SJSA1 (cell line): ENCODE results near the gene SLC10A7. TPM values are rescaled to one million over a fixed set of nuclear protein-coding genes. Genes with fewer than 3 reads are reported as not detected.

Experiments
- DNase-seq, 2 experiments: peaks; one replicate each; pipeline ENCODE4 v3.0.0-alpha.2; 2015 to 2020; ENCODE audit warnings: low spot score in 2 of 2, low read depth in 1 of 2
- H3K27ac ChIP-seq: fragments of 250-450 bp; sonication (Bioruptor Pico); 2 replicates; pipeline ENCODE4 v1.5.1; 2020; ENCODE audit warnings: mild to moderate bottlenecking, moderate library complexity
- H3K27me3 ChIP-seq: fragments of 250-450 bp; sonication (Bioruptor Pico); replicated peaks from 2 replicates; pipeline ENCODE4 v1.5.1; 2020; ENCODE audit warnings: mild to moderate bottlenecking, moderate library complexity
- H3K36me3 ChIP-seq: fragments of 250-450 bp; sonication (Bioruptor Pico); 2 replicates; pipeline ENCODE4 v1.5.1; 2020; ENCODE audit warnings: mild to moderate bottlenecking
- H3K4me1 ChIP-seq: fragments of 250-450 bp; sonication (Bioruptor Pico); replicated peaks from 2 replicates; pipeline ENCODE4 v1.6.1; 2021; ENCODE audit warnings: mild to moderate bottlenecking
- H3K4me3 ChIP-seq: fragments of 250-450 bp; sonication (Bioruptor Pico); 2 replicates; pipeline ENCODE4 v1.5.1; 2020; ENCODE audit warnings: mild to moderate bottlenecking
- H3K9me3 ChIP-seq: fragments of 250-450 bp; sonication (Bioruptor Pico); replicated peaks from 2 replicates; pipeline ENCODE4 v1.5.1; 2020; ENCODE audit warnings: mild to moderate bottlenecking
- total RNA-seq: library from RNA; depleted of rRNA; stranded (reverse); fragments of >200 nt; shearing (Covaris generic); gene quantifications from 2 replicates; pipeline ENCODE4 v1.2.3, GENCODE V29; 2014

Gene SLC10A7
- total RNA-seq, 1 experiment from 2014 or later, result 13.8 TPM

- no peak overlapping the region for H3K4me3 ChIP-seq
Observed at GRCh38 chr4:146329050-146329716, 192.6 kb downstream of the SLC10A7 start.

GRCh38 chr4:146327859-146328650 is 193.7 kb downstream of the SLC10A7 start:
- Histone ChIP-seq H3K36me3 (no peaks in the 10 kb centered on the region; the same call in 1 of the 2 replicates), H3K9me3 (no peaks in the 10 kb centered on the region), H3K27ac (peak overlapping the region; percentile 89), H3K4me3 (no peak overlapping the region), H3K27me3 (no peaks in the 10 kb centered on the region), H3K4me1 (peaks cover 43% of the 10 kb centered on the region)
- DNase-seq, result no peak

More at GRCh38 chr4:146329050-146329716, 192.6 kb downstream of the SLC10A7 start:
- DNase-seq, result peak in 1 of 2 experiments; percentile 64
- peaks cover 54% of the 10 kb centered on the region for H3K4me1 ChIP-seq
- peak overlapping the region; percentile 89 for H3K27ac ChIP-seq
- no peaks in the 10 kb centered on the region for H3K27me3 ChIP-seq
- no peaks in the 10 kb centered on the region for H3K9me3 ChIP-seq
- H3K36me3 ChIP-seq, result no peaks in the 10 kb centered on the region

GRCh38 chr4:146318894-146319293 is 202.8 kb downstream of the SLC10A7 start:
- H3K9me3 ChIP-seq, result no peaks in the 10 kb centered on the region
- no peak overlapping the region for H3K4me3 ChIP-seq
- no peak for DNase-seq
- no peak overlapping the region for H3K27ac ChIP-seq
- peaks cover 3% of the 10 kb centered on the region; the same call in 1 of the 2 replicates for H3K4me1 ChIP-seq
- H3K27me3 ChIP-seq, result no peaks in the 10 kb centered on the region
- no peaks in the 10 kb centered on the region; the same call in 1 of the 2 replicates for H3K36me3 ChIP-seq

GRCh38 chr4:146317783-146318182 is 204.0 kb downstream of the SLC10A7 start:
- no peak for DNase-seq
- H3K9me3 ChIP-seq, result no peaks in the 10 kb centered on the region
- no peak overlapping the region for H3K4me3 ChIP-seq
- H3K27me3 ChIP-seq, result no peaks in the 10 kb centered on the region
- H3K36me3 ChIP-seq, result no peaks in the 10 kb centered on the region
- H3K27ac ChIP-seq, result no peak overlapping the region
- peaks cover 3% of the 10 kb centered on the region; the same call in 1 of the 2 replicates for H3K4me1 ChIP-seq

- Histone ChIP-seq H3K27me3 (no peaks in the 10 kb centered on the region), H3K4me1 (peaks cover 18% of the 10 kb centered on the region), H3K27ac (no peak overlapping the region), H3K9me3 (no peaks in the 10 kb centered on the region), H3K4me3 (no peak overlapping the region), H3K36me3 (no peaks in the 10 kb centered on the region)
- no peak for DNase-seq
Observed at GRCh38 chr4:146315184-146315583, 206.6 kb downstream of the SLC10A7 start.

GRCh38 chr4:146311238-146311970 is 210.3 kb downstream of the SLC10A7 start:
- Histone ChIP-seq H3K4me1 (peaks cover 40% of the 10 kb centered on the region), H3K27ac (no peak overlapping the region), H3K4me3 (no peak overlapping the region), H3K9me3 (no peaks in the 10 kb centered on the region), H3K36me3 (no peaks in the 10 kb centered on the region), H3K27me3 (no peaks in the 10 kb centered on the region)
- DNase-seq, result peak in 1 of 2 experiments; percentile 22

GRCh38 chr4:146310319-146311021 is 211.3 kb downstream of the SLC10A7 start:
- H3K27me3 ChIP-seq, result no peaks in the 10 kb centered on the region
- H3K4me3 ChIP-seq, result no peak overlapping the region
- DNase-seq, result no peak
- no peak overlapping the region for H3K27ac ChIP-seq
- H3K9me3 ChIP-seq, result no peaks in the 10 kb centered on the region
- no peaks in the 10 kb centered on the region for H3K36me3 ChIP-seq
- H3K4me1 ChIP-seq, result peaks cover 40% of the 10 kb centered on the region

- Histone ChIP-seq H3K4me1 (peaks cover 40% of the 10 kb centered on the region), H3K27me3 (no peaks in the 10 kb centered on the region), H3K4me3 (no peak overlapping the region), H3K9me3 (no peaks in the 10 kb centered on the region), H3K36me3 (no peaks in the 10 kb centered on the region), H3K27ac (peak overlapping the region; percentile 54)
- peak; percentile 45 to 74 for DNase-seq
Observed at GRCh38 chr4:146308951-146309350, 212.8 kb downstream of the SLC10A7 start.

- no peak for DNase-seq
- Histone ChIP-seq H3K27ac (no peak overlapping the region), H3K36me3 (no peaks in the 10 kb centered on the region), H3K9me3 (no peaks in the 10 kb centered on the region), H3K4me1 (peaks cover 2% of the 10 kb centered on the region), H3K27me3 (no peaks in the 10 kb centered on the region), H3K4me3 (no peak overlapping the region)
Observed at GRCh38 chr4:146302822-146303221, 218.9 kb downstream of the SLC10A7 start.

- Histone ChIP-seq H3K9me3 (no peaks in the 10 kb centered on the region), H3K27me3 (no peaks in the 10 kb centered on the region), H3K27ac (no peak overlapping the region), H3K4me3 (no peak overlapping the region), H3K36me3 (no peaks in the 10 kb centered on the region), H3K4me1 (no peaks in the 10 kb centered on the region)
- no peak for DNase-seq
Observed at GRCh38 chr4:146299607-146300006, 222.1 kb downstream of the SLC10A7 start.

- H3K9me3 ChIP-seq, result no peaks in the 10 kb centered on the region
- no peak overlapping the region for H3K27ac ChIP-seq
- H3K4me1 ChIP-seq, result no peaks in the 10 kb centered on the region
- H3K36me3 ChIP-seq, result no peaks in the 10 kb centered on the region
- no peak for DNase-seq
- no peaks in the 10 kb centered on the region for H3K27me3 ChIP-seq
- H3K4me3 ChIP-seq, result no peak overlapping the region
Observed at GRCh38 chr4:146294776-146295175, 227.0 kb downstream of the SLC10A7 start.

GRCh38 chr4:146292508-146292907 is 229.2 kb downstream of the SLC10A7 start:
- no peaks in the 10 kb centered on the region for H3K27me3 ChIP-seq
- H3K27ac ChIP-seq, result no peak overlapping the region
- H3K4me1 ChIP-seq, result no peaks in the 10 kb centered on the region
- H3K9me3 ChIP-seq, result no peaks in the 10 kb centered on the region
- no peak for DNase-seq
- no peaks in the 10 kb centered on the region for H3K36me3 ChIP-seq
- H3K4me3 ChIP-seq, result no peak overlapping the region

- no peaks in the 10 kb centered on the region for H3K9me3 ChIP-seq
- H3K4me1 ChIP-seq, result no peaks in the 10 kb centered on the region
- no peak for DNase-seq
- no peak overlapping the region for H3K4me3 ChIP-seq
- H3K36me3 ChIP-seq, result no peaks in the 10 kb centered on the region
- no peaks in the 10 kb centered on the region for H3K27me3 ChIP-seq
- H3K27ac ChIP-seq, result no peak overlapping the region
Observed at GRCh38 chr4:146291313-146291712, 230.4 kb downstream of the SLC10A7 start.
